PC-3 (cell line): Measurements from ENCODE around the gene ACRV1. TPM values are rescaled to one million over a fixed set of nuclear protein-coding genes. Genes with fewer than 3 reads are reported as not detected.

Source experiments
- ATAC-seq: fragments of 200-7000 bp; cut with Tn5 transposase; 2 replicates; pipeline ENCODE4 v1.9.1; 2020; ENCODE audit warnings: mild to moderate bottlenecking, moderate library complexity
- BruUV-seq: library from RNA; stranded (reverse); fragments of 400-500 nt; replicated peaks from 2 replicates; lab custom pipeline; 2021; lab: Mats Ljungman, UMichigan
- CTCF ChIA-PET: fragments of 300-600 bp; sonication (Branson Sonifier 250); formaldehyde crosslinking; loops from one replicate; lab custom pipeline; 2022; ENCODE audit warnings: antibody characterized with exemption; lab: Charles Lee
- POLR2A ChIA-PET: fragments of 300-600 bp; sonication (Branson Sonifier 250); formaldehyde crosslinking; loops from one replicate; lab custom pipeline; 2022; ENCODE audit warnings: antibody characterized with exemption; ENCODE audit not compliant: unreplicated experiment; lab: Charles Lee
- DNase-seq: peaks from one replicate; pipeline ENCODE4 v3.0.0-alpha.2; 2015
- H2AFZ ChIP-seq: fragments of 300-600 bp; sonication (generic); 2 replicates; pipeline ENCODE4 v1.6.0; 2016; ENCODE audit warnings: antibody characterized with exemption, low read length
- H3F3A ChIP-seq: fragments of 300-600 bp; sonication (generic); one replicate; pipeline ENCODE4 v1.6.0; 2017; ENCODE audit warnings: antibody characterized with exemption, low read length, control low read depth, mild to moderate bottlenecking; ENCODE audit not compliant: unreplicated experiment
- H3K27ac ChIP-seq: fragments of 300-600 bp; sonication (generic); 2 replicates; pipeline ENCODE4 v1.5.1; 2016; ENCODE audit warnings: mild to moderate bottlenecking, low read length
- H3K27me3 ChIP-seq: fragments of 300-600 bp; sonication (generic); 2 replicates; pipeline ENCODE4 v1.6.1; 2016; ENCODE audit warnings: low read length, mixed read lengths
- H3K36me3 ChIP-seq: fragments of 300-600 bp; sonication (generic); 2 replicates; pipeline ENCODE4 v1.6.1; 2016; ENCODE audit warnings: low read depth, mixed run types, low read length, mixed read lengths
- H3K4me1 ChIP-seq: fragments of 300-600 bp; sonication (generic); 2 replicates; pipeline ENCODE4 v1.5.1; 2016; ENCODE audit warnings: low read length; ENCODE audit not compliant: insufficient read depth
- H3K4me2 ChIP-seq: fragments of 300-600 bp; sonication (generic); 2 replicates; pipeline ENCODE4 v1.6.0; 2016; ENCODE audit warnings: low read length
- H3K4me3 ChIP-seq: fragments of 300-600 bp; sonication (generic); 2 replicates; pipeline ENCODE4 v1.5.1; 2016; ENCODE audit warnings: mild to moderate bottlenecking, low read length, mixed read lengths
- H3K79me2 ChIP-seq: fragments of 300-600 bp; sonication (generic); 2 replicates; pipeline ENCODE4 v1.6.1; 2017; ENCODE audit warnings: low read length, mixed read lengths
- H3K9ac ChIP-seq: fragments of 300-600 bp; sonication (generic); 2 replicates; pipeline ENCODE4 v1.6.0; 2016; ENCODE audit warnings: mild to moderate bottlenecking, low read length
- H3K9me2 ChIP-seq: fragments of 300-600 bp; sonication (generic); replicated peaks from 2 replicates; pipeline ENCODE4 v1.6.1; 2016; ENCODE audit warnings: mixed run types, low read length, mixed read lengths
- H3K9me3 ChIP-seq: fragments of 300-600 bp; sonication (generic); 2 replicates; pipeline ENCODE4 v1.6.1; 2016; ENCODE audit warnings: low read length, mixed read lengths
- H4K20me1 ChIP-seq: fragments of 300-600 bp; sonication (generic); 2 replicates; pipeline ENCODE4 v1.6.1; 2016; ENCODE audit warnings: low read length, mixed read lengths
- EZH2 ChIP-seq: fragments of 300-600 bp; sonication (generic); IDR thresholded peaks from one replicate; pipeline ENCODE4 v1.6.1; 2017; ENCODE audit warnings: antibody characterized with exemption, mild to moderate bottlenecking, low read length; ENCODE audit not compliant: unreplicated experiment
- EZH2phosphoT487 ChIP-seq: fragments of 300-600 bp; sonication (generic); IDR thresholded peaks from 2 replicates; pipeline ENCODE4 v1.6.1; 2018; ENCODE audit warnings: mild to moderate bottlenecking, antibody characterized with exemption, low read length, borderline replicate concordance
- intact Hi-C: fragments of 100-400 bp; cut with micrococcal nuclease; formaldehyde crosslinking; loops from 2 replicates; pipeline ENCODE4 v1.9.0; 2023
- total RNA-seq: library from RNA; depleted of rRNA; stranded (reverse); fragments of >200 nt; gene quantifications from 2 replicates; pipeline ENCODE4 v1.2.3, GENCODE V29; 2014
- TF ChIP-seq, protein P1 (sequence below): fragments of 300-600 bp; sonication (generic); conservative IDR thresholded peaks from 2 replicates; pipeline ENCODE4 v1.5.1; 2017; ENCODE audit warnings: antibody characterized with exemption, low read depth, mild to moderate bottlenecking, low read length

Gene ACRV1
- total RNA-seq, 1 experiment from 2014 or later = not detected

DNA sequence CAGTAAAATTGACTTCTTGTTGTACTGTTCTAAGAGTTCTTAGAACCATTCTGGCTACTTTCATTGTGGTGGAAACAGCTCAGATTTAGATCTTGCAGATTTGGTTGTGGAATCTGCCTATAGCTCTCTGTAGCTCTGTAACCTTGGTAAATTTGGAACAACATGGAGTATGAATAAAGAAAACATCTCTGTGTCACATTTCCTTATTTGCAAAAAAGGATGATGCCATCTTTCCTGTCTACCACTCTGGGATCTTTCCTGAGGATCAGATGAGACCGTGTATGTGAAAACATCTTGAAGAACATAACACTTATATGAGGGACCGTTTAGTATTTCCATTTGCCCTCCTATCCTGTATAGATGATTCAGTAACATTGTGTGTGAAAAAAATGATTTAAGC, 9.1 kb downstream of the ACRV1 start:
- H3K4me1 ChIP-seq = no peaks in the 10 kb centered on the region
- no peaks in the 10 kb centered on the region for H3K9me3 ChIP-seq
- DNase-seq (no peak), ATAC-seq (no peak)
- no peak overlapping the region for H3K27ac ChIP-seq
- no peak overlapping the region for H2AFZ ChIP-seq
- no peak overlapping the region for H3K9ac ChIP-seq
- H3F3A ChIP-seq = no peaks in the 10 kb centered on the region
- no peak overlapping the region for H3K4me3 ChIP-seq
- H4K20me1 ChIP-seq = no peaks in the 10 kb centered on the region
- BruUV-seq = no TSS peak
- H3K27me3 ChIP-seq = no peaks in the 10 kb centered on the region
- no peaks in the 10 kb centered on the region for H3K79me2 ChIP-seq
- H3K9me2 ChIP-seq = no peaks in the 10 kb centered on the region
- CTCF ChIA-PET = no interaction called here
- no peak overlapping the region for H3K4me2 ChIP-seq
- POLR2A ChIA-PET = no interaction called here
- intact Hi-C loops = no loop called here
- 0 out of 2 replicates have a peak, but pooled peaks cover 7% of the 10 kb centered on the region for H3K36me3 ChIP-seq
- TF ChIP-seq EZH2phosphoT487 (no peak), EZH2 (no peak)
- TF ChIP-seq, protein P1, sequence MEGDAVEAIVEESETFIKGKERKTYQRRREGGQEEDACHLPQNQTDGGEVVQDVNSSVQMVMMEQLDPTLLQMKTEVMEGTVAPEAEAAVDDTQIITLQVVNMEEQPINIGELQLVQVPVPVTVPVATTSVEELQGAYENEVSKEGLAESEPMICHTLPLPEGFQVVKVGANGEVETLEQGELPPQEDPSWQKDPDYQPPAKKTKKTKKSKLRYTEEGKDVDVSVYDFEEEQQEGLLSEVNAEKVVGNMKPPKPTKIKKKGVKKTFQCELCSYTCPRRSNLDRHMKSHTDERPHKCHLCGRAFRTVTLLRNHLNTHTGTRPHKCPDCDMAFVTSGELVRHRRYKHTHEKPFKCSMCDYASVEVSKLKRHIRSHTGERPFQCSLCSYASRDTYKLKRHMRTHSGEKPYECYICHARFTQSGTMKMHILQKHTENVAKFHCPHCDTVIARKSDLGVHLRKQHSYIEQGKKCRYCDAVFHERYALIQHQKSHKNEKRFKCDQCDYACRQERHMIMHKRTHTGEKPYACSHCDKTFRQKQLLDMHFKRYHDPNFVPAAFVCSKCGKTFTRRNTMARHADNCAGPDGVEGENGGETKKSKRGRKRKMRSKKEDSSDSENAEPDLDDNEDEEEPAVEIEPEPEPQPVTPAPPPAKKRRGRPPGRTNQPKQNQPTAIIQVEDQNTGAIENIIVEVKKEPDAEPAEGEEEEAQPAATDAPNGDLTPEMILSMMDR = no peak

DNA sequence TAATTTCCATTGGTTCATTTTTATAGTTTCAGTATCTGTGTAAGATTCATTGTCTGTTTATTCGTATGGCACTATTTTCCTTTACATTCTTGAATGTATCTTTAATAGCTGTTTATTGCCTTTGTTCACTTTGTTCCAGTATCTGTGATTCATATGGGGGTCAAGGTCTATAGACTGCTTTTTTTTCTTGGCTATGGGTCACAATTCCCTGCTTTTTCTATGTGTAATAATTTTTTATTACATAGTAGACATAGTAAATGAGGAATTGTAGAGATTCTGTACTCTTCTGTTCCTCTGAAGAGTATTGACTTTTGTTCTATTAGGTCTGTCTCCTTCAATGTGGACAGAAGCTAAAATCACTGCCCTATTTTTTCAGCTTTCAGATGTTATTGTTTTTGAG, 10.5 kb downstream of the ACRV1 start:
- Histone ChIP-seq H3K9me3 (no peaks in the 10 kb centered on the region), H3K9ac (no peak overlapping the region), H3K4me2 (no peak overlapping the region), H2AFZ (no peak overlapping the region), H3F3A (no peaks in the 10 kb centered on the region), H3K36me3 (0 out of 2 replicates have a peak, but pooled peaks cover 4% of the 10 kb centered on the region), H4K20me1 (no peaks in the 10 kb centered on the region), H3K27me3 (no peaks in the 10 kb centered on the region), H3K4me3 (no peak overlapping the region), H3K27ac (no peak overlapping the region), H3K9me2 (no peaks in the 10 kb centered on the region), H3K79me2 (no peaks in the 10 kb centered on the region), H3K4me1 (no peaks in the 10 kb centered on the region)
- ATAC-seq = peak; percentile 67
- TF ChIP-seq EZH2 = no peak
- no peak for TF ChIP-seq EZH2phosphoT487
- TF ChIP-seq, protein P1 = no peak
- ChIA-PET POLR2A (no interaction called here), CTCF (no interaction called here)
- no peak for DNase-seq
- no TSS peak for BruUV-seq
- intact Hi-C loops = no loop called here

DNA sequence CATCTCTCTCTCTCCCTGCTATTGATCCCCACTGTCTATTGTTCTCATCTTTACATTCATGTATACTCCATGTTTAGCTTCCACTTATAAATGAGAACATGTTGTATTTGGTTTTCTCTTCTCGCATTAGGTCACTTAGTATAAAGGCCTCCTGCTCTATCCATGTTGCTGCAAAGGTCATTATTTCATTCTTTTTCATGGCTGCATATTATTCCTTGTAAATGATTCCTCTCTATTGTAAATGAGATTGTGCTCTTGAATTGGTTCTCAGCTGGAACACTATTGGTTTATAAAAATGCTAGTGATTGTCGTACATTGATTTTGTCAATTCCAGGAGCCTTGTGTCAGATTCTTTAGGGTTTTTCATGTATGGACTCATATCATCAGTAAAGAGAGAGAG, 13.5 kb downstream of the ACRV1 start:
- no peaks in the 10 kb centered on the region for H3K27me3 ChIP-seq
- intact Hi-C loops = no loop called here
- H3K4me2 ChIP-seq = no peak overlapping the region
- H3K9me3 ChIP-seq = no peaks in the 10 kb centered on the region
- CTCF ChIA-PET = no interaction called here
- H4K20me1 ChIP-seq = no peaks in the 10 kb centered on the region
- no peaks in the 10 kb centered on the region for H3F3A ChIP-seq
- POLR2A ChIA-PET = no interaction called here
- peaks cover 4% of the 10 kb centered on the region for H3K36me3 ChIP-seq
- H3K9ac ChIP-seq = no peak overlapping the region
- no peak overlapping the region for H3K27ac ChIP-seq
- BruUV-seq = no TSS peak
- ATAC-seq (no peak), DNase-seq (no peak)
- no peaks in the 10 kb centered on the region for H3K9me2 ChIP-seq
- H3K4me1 ChIP-seq = no peaks in the 10 kb centered on the region
- TF ChIP-seq, protein P1 = no peak
- no peak for TF ChIP-seq EZH2
- TF ChIP-seq EZH2phosphoT487 = no peak
- no peak overlapping the region for H2AFZ ChIP-seq
- no peak overlapping the region for H3K4me3 ChIP-seq
- H3K79me2 ChIP-seq = no peaks in the 10 kb centered on the region
